ENCODE results near the gene MAPK12.
A peak's percentile ranks its signal among the peaks of the same experiment; 100 is the strongest.

MAPK12 gene

GRCh38 chr22:50253046-50253915 is 8.2 kb downstream of the MAPK12 start:
- no peak for FAIRE-seq

GRCh38 chr22:50252082-50253045 is 9.1 kb downstream of the MAPK12 start:
- DNase-seq (ENCODE audit: low spot score) (peak; percentile 66), FAIRE-seq (no peak)

More at GRCh38 chr22:50253046-50253915, 8.2 kb downstream of the MAPK12 start:
- DNase-seq (ENCODE audit: low spot score), result no peak

GRCh38 chr22:50251477-50252081 is 9.9 kb downstream of the MAPK12 start:
- DNase-seq (ENCODE audit: low spot score), result no peak
- no peak for FAIRE-seq

GRCh38 chr22:50250555-50251476 is 10.7 kb downstream of the MAPK12 start, which contains the start of gene HDAC10:
Gene HDAC10, minus strand, starts transcription at chr22:50251265. Its CDS starts 233 bp downstream, at chr22:50251032.
- FAIRE-seq (peak; percentile 42), DNase-seq (ENCODE audit: low spot score) (peak; percentile 73)

- no peak for FAIRE-seq
- no peak for DNase-seq (ENCODE audit: low spot score)
Measured at GRCh38 chr22:50250249-50250554, 11.3 kb downstream of the MAPK12 start.

- FAIRE-seq, result no peak
- DNase-seq (ENCODE audit: low spot score), result no peak
Measured at GRCh38 chr22:50249341-50250248, 11.9 kb downstream of the MAPK12 start.

- DNase-seq (ENCODE audit: low spot score) (no peak), FAIRE-seq (no peak)
Measured at GRCh38 chr22:50248196-50249081, 13.0 kb downstream of the MAPK12 start.

- DNase-seq (ENCODE audit: low spot score) (no peak), FAIRE-seq (peak; percentile 68)
Measured at GRCh38 chr22:50247748-50248147, 13.7 kb downstream of the MAPK12 start.

- DNase-seq (ENCODE audit: low spot score) (no peak), FAIRE-seq (peak; percentile 52)
Measured at GRCh38 chr22:50246242-50247175, 15.0 kb downstream of the MAPK12 start.

- FAIRE-seq, result no peak
- no peak for DNase-seq (ENCODE audit: low spot score)
Measured at GRCh38 chr22:50245214-50246072, 16.0 kb downstream of the MAPK12 start.

- DNase-seq (ENCODE audit: low spot score) (peak; percentile 97), FAIRE-seq (peak; percentile 98)
Measured at GRCh38 chr22:50244420-50245213, 16.9 kb downstream of the MAPK12 start, which contains the start of gene TUBGCP6. Gene TUBGCP6, minus strand, starts transcription at chr22:50245023. Its CDS starts 564 bp downstream, at chr22:50244459.

GRCh38 chr22:50243685-50244419 is 17.6 kb downstream of the MAPK12 start:
- no peak for DNase-seq (ENCODE audit: low spot score)
- no peak for FAIRE-seq

GRCh38 chr22:50242406-50242949 is 19.0 kb downstream of the MAPK12 start:
- DNase-seq (ENCODE audit: low spot score) (no peak), FAIRE-seq (peak; percentile 35)

- no peak for DNase-seq (ENCODE audit: low spot score)
- FAIRE-seq, result no peak
Measured at GRCh38 chr22:50238755-50239154, 22.7 kb downstream of the MAPK12 start.
